ENCODE measurements around the gene UCKL1. TPM values are rescaled to one million over a fixed set of nuclear protein-coding genes. Genes with fewer than 3 reads are reported as not detected.
A peak's percentile ranks its signal among the peaks of the same experiment; 100 is the strongest.

The UCKL1 gene
- total and polyA plus RNA-seq, 7 experiments from 2014 or later: 20.5 to 49.0 (median 44.8) TPM

DNA sequence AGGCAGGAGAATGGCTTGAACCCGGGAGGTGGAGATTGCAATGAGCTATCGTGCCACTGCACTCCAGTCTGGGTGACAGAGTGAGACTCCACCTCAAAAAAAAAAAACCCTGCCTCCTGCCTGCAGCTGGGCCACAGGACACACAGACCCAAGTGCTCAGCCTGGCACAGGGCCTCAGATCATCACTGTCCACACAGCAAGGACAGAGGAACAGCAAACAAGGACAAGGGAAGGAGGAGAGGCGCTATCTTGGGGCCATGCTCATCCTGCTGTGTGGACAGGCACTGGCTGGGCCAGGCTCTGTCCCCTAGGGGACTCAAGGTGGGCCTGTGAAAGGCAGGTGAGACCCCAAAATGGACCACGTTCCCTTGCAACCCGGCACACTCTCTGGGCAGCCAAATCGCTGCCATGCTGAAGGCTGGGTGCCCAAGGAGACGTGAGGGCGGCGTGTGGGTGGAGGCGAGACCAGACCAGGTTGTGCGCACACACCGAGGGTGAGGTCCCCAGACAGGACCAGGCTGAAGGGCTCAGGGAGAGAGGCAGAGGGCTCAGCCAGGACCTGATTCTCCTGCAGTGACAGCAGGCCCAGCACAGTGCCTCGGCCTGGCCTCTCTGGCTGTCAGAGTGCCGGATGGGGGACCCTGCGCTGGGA is 9.1 kb downstream of the UCKL1 start:
- no peaks in the 10 kb centered on the region for H3K27me3 ChIP-seq (ENCODE audit: control insufficient read depth in 2 of 2, insufficient read depth in 2 of 2, low read length in 2 of 2)
- intact Hi-C loops (cut with micrococcal nuclease): no loop called here
- H3K4me3 ChIP-seq (ENCODE audit: low read length): no peak overlapping the region
- peak overlapping the region; percentile 14 for H3K27ac ChIP-seq (ENCODE audit: low read depth, low read length)
- H3K9me3 ChIP-seq (ENCODE audit: control insufficient read depth in 2 of 3, low read length in 3 of 3): no peaks in the 10 kb centered on the region
- POLR2A ChIA-PET: interaction anchor here (0.8 kb wide), 1 partner anchor 93 kb away, joined by 3 read pairs; no protein-coding TSS in a partner anchor
- H3K36me3 ChIP-seq (ENCODE audit: control insufficient read depth in 2 of 3, insufficient read depth in 3 of 3, low read length in 3 of 3): peaks cover 0 to 36% (median 11%) of the 10 kb centered on the region in 3 experiments
- H3K4me3 Mint-ChIP-seq: peak overlapping the region; percentile 48 to 94 (median 84)
- peaks cover 30 to 35% of the 10 kb centered on the region in 2 donors for H3K4me1 ChIP-seq (ENCODE audit: control insufficient read depth in 2 of 2, insufficient read depth in 2 of 2, low read length in 2 of 2)
- peaks cover 0 to 10% (median 0%) of the 10 kb centered on the region in 5 donors for H3K36me3 Mint-ChIP-seq
- ATAC-seq (no peak), DNase-seq (no peak)
- H3K27ac Mint-ChIP-seq: peak overlapping the region; percentile 69 to 99 (median 89)
- CTCF ChIA-PET: interaction anchor here (0.6 to 0.7 kb wide), 2 partner anchors 53 to 82 kb away, joined by 3 read pairs; partner anchors contain the start of gene TPD52L2
- H3K9me3 Mint-ChIP-seq: no peaks in the 10 kb centered on the region
- H3K4me1 Mint-ChIP-seq: peaks cover 29 to 52% (median 41%) of the 10 kb centered on the region in 7 donors
- no peaks in the 10 kb centered on the region for H3K27me3 Mint-ChIP-seq

- H3K9me3 Mint-ChIP-seq: no peaks in the 10 kb centered on the region
- no peak overlapping the region for H3K4me3 ChIP-seq (ENCODE audit: low read length)
- H3K4me1 Mint-ChIP-seq: peaks cover 29 to 58% (median 47%) of the 10 kb centered on the region in 7 donors
- H3K9me3 ChIP-seq (ENCODE audit: control insufficient read depth in 2 of 3, low read length in 3 of 3): no peaks in the 10 kb centered on the region
- H3K4me3 Mint-ChIP-seq: peak overlapping the region in 3 of 10 donors; percentile 64 to 92 (median 71)
- DNase-seq (peak in 1 of 9 donors; percentile 8), ATAC-seq (no peak)
- ChIA-PET CTCF (interaction anchor here (0.5 to 0.7 kb wide), 2 partner anchors 9 to 81 kb away, joined by 3 read pairs; partner anchors contain the start of gene TPD52L2), POLR2A (interaction anchor here (0.8 kb wide), 1 partner anchor 94 kb away, joined by 3 read pairs; no protein-coding TSS in a partner anchor)
- H3K27ac ChIP-seq (ENCODE audit: low read depth, low read length): no peak overlapping the region
- H3K27me3 Mint-ChIP-seq: no peaks in the 10 kb centered on the region
- peak overlapping the region in 8 of 9 donors; percentile 4 to 96 (median 76) for H3K27ac Mint-ChIP-seq
- no peaks in the 10 kb centered on the region for H3K27me3 ChIP-seq (ENCODE audit: control insufficient read depth in 2 of 2, insufficient read depth in 2 of 2, low read length in 2 of 2)
- H3K36me3 Mint-ChIP-seq: peaks cover 0 to 14% (median 0%) of the 10 kb centered on the region in 5 donors
- H3K4me1 ChIP-seq (ENCODE audit: control insufficient read depth in 2 of 2, insufficient read depth in 2 of 2, low read length in 2 of 2): peaks cover 30 to 41% of the 10 kb centered on the region in 2 donors
- intact Hi-C loops (cut with micrococcal nuclease): no loop called here
- peaks cover 0 to 40% (median 11%) of the 10 kb centered on the region in 3 experiments for H3K36me3 ChIP-seq (ENCODE audit: control insufficient read depth in 2 of 3, insufficient read depth in 3 of 3, low read length in 3 of 3)
Observed at GRCh38 chr20:63945921-63946920, 10.0 kb downstream of the UCKL1 start.

GRCh38 chr20:63945031-63945658 is 11.1 kb downstream of the UCKL1 start:
- H3K36me3 ChIP-seq (ENCODE audit: control insufficient read depth in 2 of 3, insufficient read depth in 3 of 3, low read length in 3 of 3): peaks cover 0 to 51% (median 13%) of the 10 kb centered on the region in 3 experiments
- no peaks in the 10 kb centered on the region for H3K9me3 Mint-ChIP-seq
- peaks cover 30 to 44% of the 10 kb centered on the region in 2 donors for H3K4me1 ChIP-seq (ENCODE audit: control insufficient read depth in 2 of 2, insufficient read depth in 2 of 2, low read length in 2 of 2)
- peak overlapping the region in 2 of 10 donors; percentile 8 to 64 for H3K4me3 Mint-ChIP-seq
- DNase-seq: peak in 1 of 9 donors; percentile 6
- peaks cover 0 to 14% (median 0%) of the 10 kb centered on the region in 5 donors for H3K36me3 Mint-ChIP-seq
- H3K27me3 ChIP-seq (ENCODE audit: control insufficient read depth in 2 of 2, insufficient read depth in 2 of 2, low read length in 2 of 2): no peaks in the 10 kb centered on the region
- H3K9me3 ChIP-seq (ENCODE audit: control insufficient read depth in 2 of 3, low read length in 3 of 3): no peaks in the 10 kb centered on the region
- no peak overlapping the region for H3K4me3 ChIP-seq (ENCODE audit: low read length)
- peaks cover 29 to 61% (median 47%) of the 10 kb centered on the region in 7 donors for H3K4me1 Mint-ChIP-seq
- intact Hi-C loops (cut with micrococcal nuclease): no loop called here
- ATAC-seq: no peak
- ChIA-PET POLR2A (interaction anchor here (0.8 kb wide), 1 partner anchor 48 kb away, joined by 3 read pairs; no protein-coding TSS in a partner anchor), CTCF (interaction anchor here (0.5 kb wide), 1 partner anchor 8 kb away, joined by 3 read pairs; no protein-coding TSS in a partner anchor)
- no peak overlapping the region for H3K27ac ChIP-seq (ENCODE audit: low read depth, low read length)
- H3K27me3 Mint-ChIP-seq: no peaks in the 10 kb centered on the region
- H3K27ac Mint-ChIP-seq: peak overlapping the region in 3 of 9 donors; percentile 24 to 63 (median 62)

DNA sequence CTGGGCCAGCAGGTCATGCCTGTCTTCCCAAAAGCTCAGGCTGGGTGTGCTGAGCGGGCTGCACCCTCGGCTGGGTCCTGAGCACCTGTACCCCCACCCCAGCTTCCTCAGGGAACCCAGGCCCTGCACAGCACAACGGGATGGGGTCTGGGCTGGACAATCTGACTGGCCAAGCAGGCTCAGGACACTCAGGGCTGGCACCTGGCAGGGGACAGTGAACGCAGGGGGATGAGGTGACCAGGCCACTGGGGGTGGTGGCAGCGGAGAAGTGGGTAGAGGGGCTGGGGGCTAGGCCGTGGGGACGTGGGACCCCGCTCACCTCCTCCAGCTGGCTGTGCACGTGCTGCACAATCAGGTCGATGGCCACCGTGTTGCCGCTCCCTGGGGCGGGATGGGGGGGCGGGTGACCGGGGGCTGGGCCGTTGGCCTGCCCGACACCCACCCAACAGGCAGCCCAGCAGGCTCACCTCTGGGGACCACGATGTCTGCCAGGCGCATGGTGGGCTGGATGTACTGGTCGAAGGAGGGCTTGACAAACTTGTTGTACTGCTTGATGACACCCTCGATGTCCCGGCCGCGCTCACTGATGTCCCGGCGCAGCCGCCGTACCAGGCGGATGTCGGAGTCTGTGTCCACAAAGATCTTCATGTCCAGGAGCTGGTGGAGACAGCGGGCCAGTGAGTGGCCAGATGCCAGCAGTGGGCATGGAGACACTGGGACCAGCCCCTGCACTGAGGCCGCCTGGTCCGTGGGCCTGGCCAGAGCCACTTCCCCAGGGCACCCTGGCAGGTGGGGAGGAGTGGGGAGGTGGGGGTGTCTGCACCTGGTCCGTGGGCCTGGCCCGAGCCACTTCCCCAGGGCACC is 11.9 kb downstream of the UCKL1 start:
- ATAC-seq (no peak), DNase-seq (peak in 1 of 9 donors; percentile 7)
- peaks cover 30 to 39% of the 10 kb centered on the region in 2 donors for H3K4me1 ChIP-seq (ENCODE audit: control insufficient read depth in 2 of 2, insufficient read depth in 2 of 2, low read length in 2 of 2)
- H3K9me3 ChIP-seq (ENCODE audit: control insufficient read depth in 2 of 3, low read length in 3 of 3): no peaks in the 10 kb centered on the region
- Mint-ChIP-seq H3K36me3 (peaks cover 0 to 14% (median 0%) of the 10 kb centered on the region in 5 donors), H3K4me3 (no peak overlapping the region), H3K9me3 (no peaks in the 10 kb centered on the region), H3K27me3 (no peaks in the 10 kb centered on the region), H3K27ac (no peak overlapping the region), H3K4me1 (peaks cover 27 to 58% (median 42%) of the 10 kb centered on the region in 7 donors)
- ChIA-PET CTCF (no interaction called here), POLR2A (interaction anchor here (0.8 kb wide), 1 partner anchor 47 kb away, joined by 3 read pairs; no protein-coding TSS in a partner anchor)
- no peaks in the 10 kb centered on the region for H3K27me3 ChIP-seq (ENCODE audit: control insufficient read depth in 2 of 2, insufficient read depth in 2 of 2, low read length in 2 of 2)
- intact Hi-C loops (cut with micrococcal nuclease): no loop called here
- H3K27ac ChIP-seq (ENCODE audit: low read depth, low read length): no peak overlapping the region
- H3K36me3 ChIP-seq (ENCODE audit: control insufficient read depth in 2 of 3, insufficient read depth in 3 of 3, low read length in 3 of 3): peaks cover 0 to 57% (median 13%) of the 10 kb centered on the region in 3 experiments
- H3K4me3 ChIP-seq (ENCODE audit: low read length): no peak overlapping the region

DNA sequence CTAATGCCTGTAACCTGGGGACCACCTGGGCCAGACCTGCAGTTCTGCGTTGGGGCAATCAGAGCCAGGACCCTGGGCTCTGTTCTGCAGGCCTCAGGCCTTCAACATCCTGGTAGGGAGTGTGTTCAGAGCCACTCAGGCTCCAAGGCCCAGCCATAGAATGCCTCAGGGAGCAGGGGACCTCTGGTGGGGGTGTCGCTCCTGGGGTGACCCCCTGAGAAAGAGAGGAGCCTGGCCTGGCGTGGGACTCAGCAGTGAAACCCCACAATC is 12.5 kb downstream of the UCKL1 start:
- ChIA-PET POLR2A (interaction anchor here (0.6 to 2.1 kb wide), 3 partner anchors 11 to 48 kb away, joined by 5 to 9 read pairs (median 6); partner anchors contain the start of gene UCKL1), CTCF (no interaction called here)
- peaks cover 0 to 14% (median 0%) of the 10 kb centered on the region in 5 donors for H3K36me3 Mint-ChIP-seq
- Histone ChIP-seq H3K4me3 (ENCODE audit: low read length) (no peak overlapping the region), H3K27me3 (ENCODE audit: control insufficient read depth in 2 of 2, insufficient read depth in 2 of 2, low read length in 2 of 2) (no peaks in the 10 kb centered on the region), H3K9me3 (ENCODE audit: control insufficient read depth in 2 of 3, low read length in 3 of 3) (no peaks in the 10 kb centered on the region), H3K36me3 (ENCODE audit: control insufficient read depth in 2 of 3, insufficient read depth in 3 of 3, low read length in 3 of 3) (peaks cover 0 to 61% (median 13%) of the 10 kb centered on the region in 3 experiments), H3K4me1 (ENCODE audit: control insufficient read depth in 2 of 2, insufficient read depth in 2 of 2, low read length in 2 of 2) (peaks cover 24 to 34% of the 10 kb centered on the region in 2 donors), H3K27ac (ENCODE audit: low read depth, low read length) (no peak overlapping the region)
- no peak overlapping the region for H3K27ac Mint-ChIP-seq
- no peaks in the 10 kb centered on the region for H3K9me3 Mint-ChIP-seq
- H3K4me1 Mint-ChIP-seq: peaks cover 21 to 52% (median 37%) of the 10 kb centered on the region in 7 donors
- intact Hi-C loops (cut with micrococcal nuclease): no loop called here
- ATAC-seq: no peak
- no peak overlapping the region for H3K4me3 Mint-ChIP-seq
- DNase-seq: no peak
- H3K27me3 Mint-ChIP-seq: no peaks in the 10 kb centered on the region
